GM23248 (cell line): Measurements from ENCODE around the gene BAHCC1.

ENCODE experiments used
- EZH2 ChIP-seq: fragments of 200-600 bp; sonication (generic); IDR thresholded peaks from 2 replicates; pipeline ENCODE4 v1.6.1; 2018; ENCODE audit warnings: antibody characterized with exemption, mild to moderate bottlenecking; ENCODE audit not compliant: insufficient read depth, poor library complexity, severe bottlenecking
- EZH2phosphoT487 ChIP-seq: fragments of 200-600 bp; sonication (generic); IDR thresholded peaks from 2 replicates; pipeline ENCODE4 v1.6.1; 2018; ENCODE audit warnings: antibody characterized with exemption, moderate library complexity, mild to moderate bottlenecking, low read depth; ENCODE audit not compliant: insufficient read depth

DNA sequence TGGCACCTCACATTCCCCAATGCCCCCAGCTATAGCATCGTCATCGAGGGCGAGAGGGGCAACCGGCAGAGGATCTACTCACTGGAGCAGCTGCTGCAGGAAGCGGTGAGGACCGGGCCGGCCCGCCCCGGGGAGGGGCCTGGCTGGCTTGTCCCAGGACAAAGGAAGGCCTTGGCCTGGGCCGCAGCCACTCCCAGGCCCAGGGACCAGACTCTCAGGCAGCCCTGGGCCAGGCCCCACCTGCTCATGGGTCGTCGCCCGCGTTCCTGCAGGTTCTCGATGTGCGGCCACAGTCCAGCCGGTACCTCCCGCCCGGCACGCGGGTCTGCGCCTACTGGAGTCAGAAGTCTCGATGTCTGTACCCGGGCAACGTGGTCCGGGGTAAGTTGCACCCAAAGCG is 64.0 kb downstream of the BAHCC1 start:
- TF ChIP-seq EZH2 (no peak), EZH2phosphoT487 (no peak)
